Measurements from ENCODE around the gene OXCT1.

Gene OXCT1

GRCh38 chr5:41761663-41762062 lies 108.6 kb downstream of the OXCT1 start (continued):
- TF ChIP-seq ZNF26 (tag by site-specific recombination; IDR thresholded peaks at IDR 0.05) (no peak), ZBTB17 (tag by site-specific recombination; IDR thresholded peaks at IDR 0.05) (no peak), ZNF654 (tag by site-specific recombination; IDR thresholded peaks at IDR 0.05; ENCODE audit: low read depth) (no peak), ZNF521 (tag by site-specific recombination; IDR thresholded peaks at IDR 0.05) (no peak), SP3 (tag by site-specific recombination; IDR thresholded peaks at IDR 0.05) (no peak), ZNF549 (tag by site-specific recombination; IDR thresholded peaks at IDR 0.05) (no peak), ZNF488 (tag by site-specific recombination; IDR thresholded peaks at IDR 0.05) (no peak), BCL6B (tag by site-specific recombination; IDR thresholded peaks at IDR 0.05) (no peak), GFI1B (tag by site-specific recombination; IDR thresholded peaks at IDR 0.05) (no peak), ZFP41 (tag by site-specific recombination; IDR thresholded peaks at IDR 0.05; ENCODE audit: borderline replicate concordance) (no peak)

- POLR2A ChIA-PET: no interaction called here
- no peaks in the 10 kb centered on the region for H3K9me3 ChIP-seq (ENCODE audit: control insufficient read depth, insufficient read depth, low read depth, low read length)
- no peaks in the 10 kb centered on the region for H3K4me1 ChIP-seq (ENCODE audit: control insufficient read depth, insufficient read depth, low read length)
- H3K4me3 ChIP-seq (ENCODE audit: low read depth, low read length): no peak overlapping the region
- no peak for TF ChIP-seq ZNF530 (tag by site-specific recombination; IDR thresholded peaks at IDR 0.05; ENCODE audit: low read depth)
- TF ChIP-seq TSHZ1 (tag by site-specific recombination; IDR thresholded peaks at IDR 0.05; ENCODE audit: borderline replicate concordance): no peak
- TF ChIP-seq ZNF341 (tag by site-specific recombination; IDR thresholded peaks at IDR 0.05; ENCODE audit: low read depth): no peak
- TF ChIP-seq TCF7L2 (IDR thresholded peaks at IDR 0.05; ENCODE audit: borderline replicate concordance, low read depth, low read length): no peak
- TF ChIP-seq ZBTB44 (tag by site-specific recombination; IDR thresholded peaks at IDR 0.05): no peak
- TF ChIP-seq ZSCAN5A (tag by site-specific recombination; IDR thresholded peaks at IDR 0.05): no peak
- H3K36me3 ChIP-seq (ENCODE audit: control insufficient read depth in 2 of 2, insufficient read depth in 1 of 2, low read length in 2 of 2): no peaks in the 10 kb centered on the region
- CTCF ChIA-PET: interaction anchor here (0.6 to 0.8 kb wide), 5 partner anchors 17 to 73 kb away, joined by 3 read pairs; no protein-coding TSS in a partner anchor
- no peak overlapping the region for H3K27ac ChIP-seq (ENCODE audit: extremely low read depth, low read depth, low read length)
Observed at GRCh38 chr5:41755705-41756104, 114.5 kb downstream of the OXCT1 start.

Data from HEK293 (cell line).